Caco-2 (cell line): ENCODE data around the gene DDHD1. TPM values are rescaled to one million over a fixed set of nuclear protein-coding genes. Genes with fewer than 3 reads are reported as not detected.

Experiments
- BruUV-seq: library from RNA; stranded (reverse); fragments of 400-500 nt; replicated peaks from 2 replicates; lab custom pipeline; 2021; lab: Mats Ljungman, UMichigan
- CTCF ChIA-PET: fragments of 300-600 bp; sonication (Branson Sonifier 250); formaldehyde crosslinking; loops from one replicate; lab custom pipeline; 2022; ENCODE audit warnings: antibody characterized with exemption; lab: Charles Lee
- POLR2A ChIA-PET: fragments of 300-600 bp; sonication (Branson Sonifier 250); formaldehyde crosslinking; loops from one replicate; lab custom pipeline; 2022; ENCODE audit warnings: antibody characterized with exemption; lab: Charles Lee
- DNase-seq, 2 experiments: peaks; one replicate each; pipeline versions ENCODE4 v3.0.0 to v3.0.0-alpha.2; 2020 to 2022
- H3K27me3 ChIP-seq: replicated peaks from 2 replicates; pipeline ENCODE4 v1.6.0; 2011; ENCODE audit warnings: low read length; ENCODE audit not compliant: control insufficient read depth, insufficient read depth
- H3K36me3 ChIP-seq: 2 replicates; pipeline ENCODE4 v1.5.1; 2011; ENCODE audit warnings: low read length; ENCODE audit not compliant: control insufficient read depth, insufficient read depth
- H3K4me1 ChIP-seq: fragments of 250-450 bp; sonication (Bioruptor Pico); 2 replicates; pipeline ENCODE4 v1.5.1; 2020; ENCODE audit warnings: mild to moderate bottlenecking
- H3K4me3 ChIP-seq: 2 replicates; pipeline ENCODE4 v1.5.1; 2011; ENCODE audit warnings: low read depth, mild to moderate bottlenecking, control low read depth, low read length
- H3K9me3 ChIP-seq: fragments of 250-450 bp; sonication (Bioruptor Pico); 2 replicates; pipeline ENCODE4 v1.5.1; 2020; ENCODE audit warnings: mild to moderate bottlenecking, moderate library complexity
- H3K27ac Mint-ChIP-seq: one replicate; pipeline ENCODE4 v1.8.0; 2022; ENCODE audit warnings: mixed read lengths; ENCODE audit not compliant: unreplicated experiment
- H3K27me3 Mint-ChIP-seq: one replicate; pipeline ENCODE4 v1.8.0; 2022; ENCODE audit warnings: mixed read lengths; ENCODE audit not compliant: insufficient read depth, unreplicated experiment
- H3K36me3 Mint-ChIP-seq: one replicate; pipeline ENCODE4 v1.8.0; 2022; ENCODE audit warnings: mild to moderate bottlenecking, mixed read lengths; ENCODE audit not compliant: insufficient read depth, unreplicated experiment
- H3K4me1 Mint-ChIP-seq: one replicate; pipeline ENCODE4 v1.8.0; 2022; ENCODE audit warnings: low read depth, mixed read lengths; ENCODE audit not compliant: unreplicated experiment
- H3K4me3 Mint-ChIP-seq: one replicate; pipeline ENCODE4 v1.8.0; 2022; ENCODE audit warnings: mild to moderate bottlenecking, moderate library complexity, mixed read lengths; ENCODE audit not compliant: unreplicated experiment
- H3K9me3 Mint-ChIP-seq: one replicate; pipeline ENCODE4 v1.8.0; 2022; ENCODE audit warnings: mixed read lengths; ENCODE audit not compliant: unreplicated experiment
- CTCF ChIP-seq, 2 experiments: fragments of 200-600 bp in 1 of 2; IDR thresholded peaks; 1 replicate in 1 of 2; 2 replicates in 1 of 2; pipeline versions ENCODE4 v1.5.1 to v1.8.0; 2011 to 2022; ENCODE audit warnings: antibody characterized with exemption in 1 of 2, control low read depth in 1 of 2, inconsistent platforms in 1 of 2, low read depth in 1 of 2, low read length in 1 of 2, mild to moderate bottlenecking in 1 of 2, moderate library complexity in 1 of 2; ENCODE audit not compliant: insufficient read depth in 1 of 2, severe bottlenecking in 1 of 2, unreplicated experiment in 1 of 2
- intact Hi-C: fragments of 100-400 bp; cut with micrococcal nuclease; formaldehyde crosslinking; loops from one replicate; pipeline ENCODE4 v1.10.0; 2022; ENCODE audit not compliant: unreplicated experiment
- total RNA-seq: library from RNA; stranded (reverse); gene quantifications from 2 replicates; pipeline ENCODE4 v1.2.3, GENCODE V29; 2022

The DDHD1 gene
- total RNA-seq, 1 experiment from 2014 or later: 8.8 TPM

DNA sequence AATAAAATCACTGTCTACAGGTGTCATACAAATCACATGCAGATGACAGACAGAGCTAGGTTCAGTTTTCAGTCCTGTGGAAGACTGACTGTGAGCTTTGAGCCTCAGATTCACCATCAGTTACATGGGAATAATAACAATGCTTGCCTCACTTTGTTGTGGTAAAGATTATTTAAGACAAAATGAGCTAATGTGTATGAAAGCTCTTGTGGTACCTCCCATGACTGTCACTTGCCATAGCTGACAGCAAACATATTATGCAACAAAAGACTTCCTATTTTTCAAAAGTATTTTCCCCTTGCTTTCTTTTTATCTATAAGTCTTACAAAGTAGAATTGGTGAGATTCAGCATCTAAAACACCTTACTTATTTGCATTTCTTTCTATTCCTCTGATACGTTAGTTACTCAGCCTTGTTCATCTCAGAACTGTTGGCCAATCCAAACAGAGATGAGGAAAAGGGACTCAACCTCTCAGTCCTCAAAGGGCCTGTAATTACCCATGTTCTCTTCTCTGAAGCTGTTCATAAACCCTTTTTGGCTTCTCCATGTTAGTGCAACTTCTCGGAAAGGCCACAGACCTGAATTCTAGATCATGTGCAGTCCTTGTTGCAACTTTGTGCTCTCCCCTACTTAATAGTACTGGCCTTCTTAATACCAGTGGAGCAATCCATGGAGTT, 8.8 kb upstream of the DDHD1 start:
- CTCF ChIA-PET: no interaction called here
- no peaks in the 10 kb centered on the region for H3K36me3 ChIP-seq
- Mint-ChIP-seq H3K27me3 (no peaks in the 10 kb centered on the region), H3K4me1 (no peaks in the 10 kb centered on the region), H3K36me3 (no peaks in the 10 kb centered on the region), H3K9me3 (no peaks in the 10 kb centered on the region), H3K4me3 (no peak overlapping the region), H3K27ac (no peak overlapping the region)
- DNase-seq: no peak
- no peak for TF ChIP-seq CTCF (IDR thresholded peaks at IDR 0.05; ENCODE audit: insufficient read depth in 1 of 2, low read depth in 1 of 2, low read length in 1 of 2, severe bottlenecking in 1 of 2, unreplicated experiment in 1 of 2)
- POLR2A ChIA-PET: no interaction called here
- H3K4me1 ChIP-seq: no peaks in the 10 kb centered on the region
- H3K27me3 ChIP-seq: no peaks in the 10 kb centered on the region
- intact Hi-C loops: no loop called here
- H3K4me3 ChIP-seq: no peak overlapping the region
- H3K9me3 ChIP-seq: no peaks in the 10 kb centered on the region; the same call in 1 of the 2 replicates
- no TSS peak for BruUV-seq

- intact Hi-C loops: no loop called here
- Histone ChIP-seq H3K4me3 (no peak overlapping the region), H3K9me3 (no peaks in the 10 kb centered on the region; the same call in 1 of the 2 replicates), H3K36me3 (no peaks in the 10 kb centered on the region), H3K4me1 (peaks cover 4% of the 10 kb centered on the region; the same call in 1 of the 2 replicates), H3K27me3 (no peaks in the 10 kb centered on the region)
- CTCF ChIA-PET: no interaction called here
- H3K27me3 Mint-ChIP-seq: no peaks in the 10 kb centered on the region
- no peak for TF ChIP-seq CTCF (IDR thresholded peaks at IDR 0.05; ENCODE audit: insufficient read depth in 1 of 2, low read depth in 1 of 2, low read length in 1 of 2, severe bottlenecking in 1 of 2, unreplicated experiment in 1 of 2)
- no TSS peak for BruUV-seq
- H3K9me3 Mint-ChIP-seq: no peaks in the 10 kb centered on the region
- DNase-seq: no peak
- H3K27ac Mint-ChIP-seq: no peak overlapping the region
- H3K4me1 Mint-ChIP-seq: peaks cover 7% of the 10 kb centered on the region
- POLR2A ChIA-PET: no interaction called here
- no peaks in the 10 kb centered on the region for H3K36me3 Mint-ChIP-seq
- H3K4me3 Mint-ChIP-seq: no peak overlapping the region
Measured at GRCh38 chr14:53156238-53156637, 3.1 kb upstream of the DDHD1 start.

DNA sequence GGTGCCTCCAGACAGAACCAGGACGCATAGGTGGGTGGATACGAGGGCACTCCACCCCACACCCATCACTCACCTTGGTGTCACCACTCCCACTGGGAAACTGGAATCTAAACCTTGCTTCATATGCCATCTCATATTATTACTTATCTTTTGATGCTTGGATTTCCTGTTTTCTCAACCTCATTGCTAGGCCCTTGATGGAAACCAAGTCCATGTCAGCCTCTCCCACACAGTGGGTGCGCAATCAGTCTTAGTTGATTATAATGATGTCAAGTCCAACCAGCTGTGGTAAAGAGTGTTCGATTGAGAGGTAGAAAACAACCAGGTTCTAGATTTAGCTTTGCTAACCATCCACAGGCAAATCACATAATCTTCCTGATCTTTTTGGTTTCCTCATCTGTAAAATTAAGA, 584 bp upstream of the DDHD1 start:
- Mint-ChIP-seq H3K4me3 (peak overlapping the region; percentile 98), H3K36me3 (no peaks in the 10 kb centered on the region), H3K4me1 (peaks cover 19% of the 10 kb centered on the region), H3K27me3 (no peaks in the 10 kb centered on the region), H3K27ac (peak overlapping the region; percentile 94), H3K9me3 (no peaks in the 10 kb centered on the region)
- TSS peak; percentile 54 for BruUV-seq
- Histone ChIP-seq H3K4me3 (peak overlapping the region; percentile 73), H3K27me3 (no peaks in the 10 kb centered on the region), H3K4me1 (peaks cover 4% of the 10 kb centered on the region; the same call in 1 of the 2 replicates), H3K9me3 (no peaks in the 10 kb centered on the region; the same call in 1 of the 2 replicates), H3K36me3 (no peaks in the 10 kb centered on the region)
- no peak for DNase-seq
- ChIA-PET CTCF (no interaction called here), POLR2A (no interaction called here)
- intact Hi-C loops: no loop called here
- TF ChIP-seq CTCF (IDR thresholded peaks at IDR 0.05; ENCODE audit: insufficient read depth in 1 of 2, low read depth in 1 of 2, low read length in 1 of 2, severe bottlenecking in 1 of 2, unreplicated experiment in 1 of 2): no peak
